OCI-LY1 (cell line): ENCODE data around the gene SLAMF7.

Experiments used
- H2AFZ ChIP-seq: fragments of 200-600 bp; sonication (generic), shearing (Covaris generic); 2 replicates; pipeline ENCODE4 v1.6.0; 2014; ENCODE audit warnings: antibody characterized with exemption, mild to moderate bottlenecking, low read length
- H3F3A ChIP-seq: fragments of 200-600 bp; sonication (generic), shearing (Covaris generic); 2 replicates; pipeline ENCODE4 v1.6.0; 2014; ENCODE audit warnings: mild to moderate bottlenecking, antibody characterized with exemption, low read length, moderate library complexity; ENCODE audit not compliant: insufficient read depth
- H3K27ac ChIP-seq: fragments of 200-600 bp; sonication (generic); 2 replicates; pipeline ENCODE4 v1.5.1; 2014; ENCODE audit warnings: low read length, mixed run types, mild to moderate bottlenecking, low read depth; ENCODE audit not compliant: poor library complexity, severe bottlenecking
- H3K27me3 ChIP-seq: fragments of 200-600 bp; sonication (generic); 2 replicates; pipeline ENCODE4 v1.6.0; 2014; ENCODE audit warnings: antibody characterized with exemption, mild to moderate bottlenecking, low read length, moderate library complexity; ENCODE audit not compliant: insufficient read depth
- H3K36me3 ChIP-seq: fragments of 200-600 bp; sonication (generic); 2 replicates; pipeline ENCODE4 v1.6.1; 2014; ENCODE audit warnings: mild to moderate bottlenecking, antibody characterized with exemption, low read length, moderate library complexity, mixed read lengths; ENCODE audit not compliant: insufficient read depth
- H3K4me1 ChIP-seq: fragments of 200-600 bp; sonication (generic); 2 replicates; pipeline ENCODE4 v1.5.1; 2014; ENCODE audit warnings: mild to moderate bottlenecking, low read length, moderate library complexity; ENCODE audit not compliant: insufficient read depth, severe bottlenecking
- H3K4me2 ChIP-seq: fragments of 200-600 bp; sonication (generic), shearing (Covaris generic); 2 replicates; pipeline ENCODE4 v1.6.1; 2014; ENCODE audit warnings: low read length
- H3K4me3 ChIP-seq: fragments of 200-600 bp; sonication (generic); 2 replicates; pipeline ENCODE4 v1.5.1; 2014; ENCODE audit warnings: low read length, low read depth, mild to moderate bottlenecking, mixed read lengths; ENCODE audit not compliant: poor library complexity, severe bottlenecking
- H3K79me2 ChIP-seq: fragments of 200-600 bp; shearing (Covaris generic); 2 replicates; pipeline ENCODE4 v1.6.1; 2016; ENCODE audit warnings: mixed run types, low read length, mixed read lengths; ENCODE audit not compliant: insufficient read depth
- H3K9ac ChIP-seq: fragments of 200-600 bp; sonication (generic), shearing (Covaris generic); 2 replicates; pipeline ENCODE4 v1.6.1; 2014; ENCODE audit warnings: mild to moderate bottlenecking, low read length, mixed read lengths
- H3K9me2 ChIP-seq: fragments of 200-600 bp; sonication (generic), shearing (Covaris generic); 2 replicates; pipeline ENCODE4 v1.6.1; 2014; ENCODE audit warnings: low read depth, mild to moderate bottlenecking, low read length, mixed read lengths
- H3K9me3 ChIP-seq: fragments of 200-600 bp; shearing (Covaris generic); 2 replicates; pipeline ENCODE4 v1.6.1; 2014; ENCODE audit warnings: low read length, mixed read lengths
- H4K20me1 ChIP-seq: fragments of 200-600 bp; sonication (generic), shearing (Covaris generic); 2 replicates; pipeline ENCODE4 v1.6.0; 2016; ENCODE audit warnings: mild to moderate bottlenecking, low read length; ENCODE audit not compliant: insufficient read depth
- EZH2 ChIP-seq: fragments of 200-600 bp; sonication (generic), shearing (Covaris generic); IDR thresholded peaks from 2 replicates; pipeline ENCODE4 v1.8.0; 2017; ENCODE audit warnings: borderline replicate concordance, mixed run types, mild to moderate bottlenecking, antibody characterized with exemption, low read length, moderate library complexity, mixed read lengths
- TF ChIP-seq, protein P1 (sequence below): fragments of 200-600 bp; sonication (generic), shearing (Covaris generic); IDR thresholded peaks from 2 replicates; pipeline ENCODE4 v1.5.1; 2017; ENCODE audit warnings: mild to moderate bottlenecking, antibody characterized with exemption, low read length, moderate library complexity, mixed read lengths

The SLAMF7 gene

GRCh38 chr1:160742428-160743127, 3.5 kb downstream of the SLAMF7 start:
- Histone ChIP-seq H3K4me3 (no peak overlapping the region), H3K9ac (no peak overlapping the region)

DNA sequence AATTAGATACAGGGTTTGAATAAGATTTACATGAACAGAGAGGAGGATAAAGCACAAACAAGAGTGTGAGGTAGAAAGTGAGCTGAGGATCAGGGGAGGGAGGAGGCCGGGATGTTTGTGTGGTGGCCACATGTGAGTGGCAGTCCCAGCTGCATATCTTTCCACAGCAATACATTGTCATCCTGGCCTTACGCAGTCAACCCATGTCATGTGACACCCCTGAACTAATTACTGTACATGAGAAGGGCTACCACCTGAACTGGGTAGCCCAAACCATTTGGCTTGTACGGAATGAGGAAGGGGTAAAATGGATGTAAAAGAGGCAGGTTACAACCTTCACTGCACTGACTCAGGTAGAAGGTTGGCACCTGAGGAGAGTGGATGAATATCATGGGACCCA, 4.2 kb downstream of the SLAMF7 start:
- H3K36me3 ChIP-seq, result no peaks in the 10 kb centered on the region
- no peaks in the 10 kb centered on the region for H3F3A ChIP-seq
- no peaks in the 10 kb centered on the region for H4K20me1 ChIP-seq
- H3K9me2 ChIP-seq, result no peaks in the 10 kb centered on the region
- TF ChIP-seq, protein P1, sequence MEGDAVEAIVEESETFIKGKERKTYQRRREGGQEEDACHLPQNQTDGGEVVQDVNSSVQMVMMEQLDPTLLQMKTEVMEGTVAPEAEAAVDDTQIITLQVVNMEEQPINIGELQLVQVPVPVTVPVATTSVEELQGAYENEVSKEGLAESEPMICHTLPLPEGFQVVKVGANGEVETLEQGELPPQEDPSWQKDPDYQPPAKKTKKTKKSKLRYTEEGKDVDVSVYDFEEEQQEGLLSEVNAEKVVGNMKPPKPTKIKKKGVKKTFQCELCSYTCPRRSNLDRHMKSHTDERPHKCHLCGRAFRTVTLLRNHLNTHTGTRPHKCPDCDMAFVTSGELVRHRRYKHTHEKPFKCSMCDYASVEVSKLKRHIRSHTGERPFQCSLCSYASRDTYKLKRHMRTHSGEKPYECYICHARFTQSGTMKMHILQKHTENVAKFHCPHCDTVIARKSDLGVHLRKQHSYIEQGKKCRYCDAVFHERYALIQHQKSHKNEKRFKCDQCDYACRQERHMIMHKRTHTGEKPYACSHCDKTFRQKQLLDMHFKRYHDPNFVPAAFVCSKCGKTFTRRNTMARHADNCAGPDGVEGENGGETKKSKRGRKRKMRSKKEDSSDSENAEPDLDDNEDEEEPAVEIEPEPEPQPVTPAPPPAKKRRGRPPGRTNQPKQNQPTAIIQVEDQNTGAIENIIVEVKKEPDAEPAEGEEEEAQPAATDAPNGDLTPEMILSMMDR, result no peak
- no peak for TF ChIP-seq EZH2
- H3K4me3 ChIP-seq, result no peak overlapping the region
- no peaks in the 10 kb centered on the region for H3K79me2 ChIP-seq
- H3K4me1 ChIP-seq, result no peaks in the 10 kb centered on the region
- H3K9ac ChIP-seq, result no peak overlapping the region
- H3K27me3 ChIP-seq, result no peaks in the 10 kb centered on the region; the same call in 1 of the 2 replicates
- no peak overlapping the region for H3K27ac ChIP-seq
- H2AFZ ChIP-seq, result no peak overlapping the region
- H3K4me2 ChIP-seq, result no peak overlapping the region
- H3K9me3 ChIP-seq, result no peaks in the 10 kb centered on the region

More at GRCh38 chr1:160742428-160743127, 3.5 kb downstream of the SLAMF7 start:
- no peak for TF ChIP-seq EZH2
- TF ChIP-seq, protein P1, result no peak
- H3K4me2 ChIP-seq, result no peak overlapping the region
- no peak overlapping the region for H2AFZ ChIP-seq
- H3K9me3 ChIP-seq, result no peaks in the 10 kb centered on the region
- H3F3A ChIP-seq, result no peaks in the 10 kb centered on the region
- H3K36me3 ChIP-seq, result no peaks in the 10 kb centered on the region
- no peaks in the 10 kb centered on the region for H3K4me1 ChIP-seq
- H3K79me2 ChIP-seq, result no peaks in the 10 kb centered on the region
- no peaks in the 10 kb centered on the region; the same call in 1 of the 2 replicates for H3K27me3 ChIP-seq
- no peaks in the 10 kb centered on the region for H3K9me2 ChIP-seq
- H4K20me1 ChIP-seq, result no peaks in the 10 kb centered on the region
- H3K27ac ChIP-seq, result no peak overlapping the region

GRCh38 chr1:160744199-160744851, 5.3 kb downstream of the SLAMF7 start:
- Histone ChIP-seq H3K9me2 (no peaks in the 10 kb centered on the region), H2AFZ (no peak overlapping the region), H3F3A (no peaks in the 10 kb centered on the region), H3K79me2 (no peaks in the 10 kb centered on the region), H3K27me3 (no peaks in the 10 kb centered on the region), H3K9me3 (no peaks in the 10 kb centered on the region), H3K36me3 (no peaks in the 10 kb centered on the region), H3K4me3 (no peak overlapping the region), H3K27ac (no peak overlapping the region), H3K4me2 (no peak overlapping the region), H3K4me1 (no peaks in the 10 kb centered on the region), H4K20me1 (no peaks in the 10 kb centered on the region), H3K9ac (no peak overlapping the region)
- no peak for TF ChIP-seq EZH2
- TF ChIP-seq, protein P1, result no peak
